ENCODE measurements around the gene XIRP1. TPM values are rescaled to one million over a fixed set of nuclear protein-coding genes. Genes with fewer than 3 reads are reported as not detected.

The XIRP1 gene
- total and polyA plus RNA-seq, 2 of the 13 experiments (the other 11 are each of a cell fraction or from before 2014, with no cell fraction given): not detected

DNA sequence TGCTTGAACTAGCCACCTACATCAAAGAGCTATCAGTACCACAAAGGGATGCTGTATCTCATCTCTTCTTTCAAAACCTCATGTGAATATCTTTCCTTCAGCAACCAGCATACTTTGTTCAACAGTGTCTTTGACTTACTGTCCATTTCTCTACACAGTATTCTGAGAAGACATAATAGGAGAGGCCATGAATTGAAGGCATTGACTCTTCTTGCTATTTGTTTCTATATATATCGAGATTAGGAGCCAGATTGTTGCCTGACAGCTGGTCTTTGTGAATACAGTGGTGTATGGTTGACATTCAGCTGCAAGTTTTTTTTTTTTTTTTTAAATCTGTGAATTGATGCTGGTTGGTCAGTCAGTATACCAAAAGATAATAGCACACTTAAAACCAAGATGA lies 26.9 kb downstream of the XIRP1 start:
- H3K79me2 ChIP-seq (ENCODE audit: insufficient read depth, low read length): no peaks in the 10 kb centered on the region
- no peaks in the 10 kb centered on the region for H3K36me3 ChIP-seq (replicated peaks in 1 of 2; ENCODE audit: control insufficient read depth in 1 of 2, insufficient read depth in 2 of 2, low read length in 2 of 2)
- H3K4me3 ChIP-seq (replicated peaks in 1 of 3; ENCODE audit: insufficient read depth in 1 of 3, low read depth in 2 of 3, low read length in 3 of 3): no peak overlapping the region
- CTCF ChIA-PET (ENCODE audit: low intra/inter-chr PET ratio, low total read pairs): no interaction called here
- H3K4me2 ChIP-seq (ENCODE audit: low read depth, low read length): no peak overlapping the region
- H3K9ac ChIP-seq (ENCODE audit: insufficient read depth, low read depth, low read length): no peak overlapping the region
- POLR2A ChIA-PET: no interaction called here
- H4K20me1 ChIP-seq (ENCODE audit: insufficient read depth, low read length): no peaks in the 10 kb centered on the region
- no peak overlapping the region for H3K27ac ChIP-seq (ENCODE audit: extremely low read length, insufficient read depth, low read length)
- H3K9me3 ChIP-seq (ENCODE audit: low read length): no peaks in the 10 kb centered on the region
- DNase-seq (ENCODE audit: low spot score): no peak
- in situ Hi-C loops (cut with HindIII; ENCODE audit: extremely low pct_ligation_motif_present, low pct_unique_long_range_greater_than_20kb): no loop called here
- no peak for FAIRE-seq
- BruUV-seq (replicated peaks): no TSS peak
- whole genome bisulfite sequencing (ENCODE audit: low lambda C conversion rate): 0% methylated on average over 1 of the region's 1 CpG
- peaks cover 0 to 1% of the 10 kb centered on the region in 2 experiments; a peak in 2 of 5 replicates for H3K27me3 ChIP-seq (ENCODE audit: control insufficient read depth in 1 of 2, insufficient read depth in 2 of 2, low read length in 2 of 2)
- H3K4me1 ChIP-seq (ENCODE audit: insufficient read depth, low read length): peaks cover 7% of the 10 kb centered on the region
- H2AFZ ChIP-seq (ENCODE audit: low read length): no peak overlapping the region
- intact Hi-C loops (cut with micrococcal nuclease; ENCODE audit: unreplicated experiment): no loop called here
- TF ChIP-seq ZEB1 (IDR thresholded peaks at IDR 0.05; ENCODE audit: insufficient replicate concordance, low read depth) (no peak), ZNF432 (CRISPR knock-in tag; IDR thresholded peaks at IDR 0.05; ENCODE audit: borderline replicate concordance) (no peak), ZBTB7A (CRISPR knock-in tag; IDR thresholded peaks at IDR 0.05) (no peak), ZNF251 (CRISPR knock-in tag; IDR thresholded peaks at IDR 0.05) (no peak), ZNF564 (CRISPR knock-in tag; IDR thresholded peaks at IDR 0.05) (no peak), ZNF720 (CRISPR knock-in tag; IDR thresholded peaks at IDR 0.05) (no peak), ZNF580 (CRISPR knock-in tag; IDR thresholded peaks at IDR 0.05; ENCODE audit: borderline replicate concordance, low read depth) (no peak), KAT2B (IDR thresholded peaks at IDR 0.05; ENCODE audit: borderline replicate concordance, low read depth, low read length) (no peak), ZNF101 (CRISPR knock-in tag; IDR thresholded peaks at IDR 0.05; ENCODE audit: borderline replicate concordance, low read depth) (no peak), ZNF839 (CRISPR knock-in tag; IDR thresholded peaks at IDR 0.05; ENCODE audit: borderline replicate concordance) (no peak), MXI1 (IDR thresholded peaks at IDR 0.05; ENCODE audit: borderline replicate concordance, low read depth, low read length) (no peak), HCFC1 (IDR thresholded peaks at IDR 0.05; ENCODE audit: low read depth, low read length) (no peak), FOXA3 (CRISPR knock-in tag; IDR thresholded peaks at IDR 0.05) (no peak), ZNF761 (CRISPR knock-in tag; conservative IDR thresholded peaks at IDR 0.05) (no peak), PHF21A (CRISPR knock-in tag; IDR thresholded peaks at IDR 0.05) (no peak), AGO2 (optimal IDR thresholded peaks at IDR 0.05; ENCODE audit: low read depth, low read length) (no peak), REL (CRISPR knock-in tag; conservative IDR thresholded peaks at IDR 0.05) (no peak)
- TF ChIP-seq, protein P1, sequence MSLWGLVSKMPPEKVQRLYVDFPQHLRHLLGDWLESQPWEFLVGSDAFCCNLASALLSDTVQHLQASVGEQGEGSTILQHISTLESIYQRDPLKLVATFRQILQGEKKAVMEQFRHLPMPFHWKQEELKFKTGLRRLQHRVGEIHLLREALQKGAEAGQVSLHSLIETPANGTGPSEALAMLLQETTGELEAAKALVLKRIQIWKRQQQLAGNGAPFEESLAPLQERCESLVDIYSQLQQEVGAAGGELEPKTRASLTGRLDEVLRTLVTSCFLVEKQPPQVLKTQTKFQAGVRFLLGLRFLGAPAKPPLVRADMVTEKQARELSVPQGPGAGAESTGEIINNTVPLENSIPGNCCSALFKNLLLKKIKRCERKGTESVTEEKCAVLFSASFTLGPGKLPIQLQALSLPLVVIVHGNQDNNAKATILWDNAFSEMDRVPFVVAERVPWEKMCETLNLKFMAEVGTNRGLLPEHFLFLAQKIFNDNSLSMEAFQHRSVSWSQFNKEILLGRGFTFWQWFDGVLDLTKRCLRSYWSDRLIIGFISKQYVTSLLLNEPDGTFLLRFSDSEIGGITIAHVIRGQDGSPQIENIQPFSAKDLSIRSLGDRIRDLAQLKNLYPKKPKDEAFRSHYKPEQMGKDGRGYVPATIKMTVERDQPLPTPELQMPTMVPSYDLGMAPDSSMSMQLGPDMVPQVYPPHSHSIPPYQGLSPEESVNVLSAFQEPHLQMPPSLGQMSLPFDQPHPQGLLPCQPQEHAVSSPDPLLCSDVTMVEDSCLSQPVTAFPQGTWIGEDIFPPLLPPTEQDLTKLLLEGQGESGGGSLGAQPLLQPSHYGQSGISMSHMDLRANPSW (CRISPR knock-in tag; IDR thresholded peaks at IDR 0.05; ENCODE audit: borderline replicate concordance): no peak
- no peak for ATAC-seq
